OCI-M2 (cell line): ENCODE data around the gene SEPTIN10.
"Not testable (repeated sequence)": the region's sequence is repeated elsewhere in the genome, so short reads cannot be mapped to it uniquely, and the experiment has no call there.

Experiments used
- DNase-seq: peaks from one replicate; lab custom pipeline; 2025; ENCODE audit not compliant: unreplicated experiment; lab: John Stamatoyannopoulos, UW

SEPTIN10 gene

DNA sequence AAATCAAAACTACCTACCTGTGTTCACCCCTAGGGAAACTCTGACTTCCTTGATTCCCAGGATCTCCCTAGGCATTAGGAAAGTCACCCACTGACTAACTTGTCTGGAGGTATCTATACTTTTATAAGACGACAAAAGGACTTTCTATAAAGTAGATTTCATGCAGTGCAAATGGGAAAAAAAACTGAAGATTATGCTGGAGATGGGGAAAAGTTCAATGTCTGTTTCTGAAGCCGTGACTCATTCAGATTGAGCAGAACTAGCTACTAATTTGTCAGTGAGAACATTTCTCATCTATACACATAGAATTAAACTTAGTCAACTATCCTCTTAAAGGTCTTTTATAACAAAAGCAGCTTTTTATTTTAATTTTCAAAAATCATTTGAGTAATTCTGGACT lies 6.0 kb downstream of the SEPTIN10 start:
- DNase-seq = no peak

DNA sequence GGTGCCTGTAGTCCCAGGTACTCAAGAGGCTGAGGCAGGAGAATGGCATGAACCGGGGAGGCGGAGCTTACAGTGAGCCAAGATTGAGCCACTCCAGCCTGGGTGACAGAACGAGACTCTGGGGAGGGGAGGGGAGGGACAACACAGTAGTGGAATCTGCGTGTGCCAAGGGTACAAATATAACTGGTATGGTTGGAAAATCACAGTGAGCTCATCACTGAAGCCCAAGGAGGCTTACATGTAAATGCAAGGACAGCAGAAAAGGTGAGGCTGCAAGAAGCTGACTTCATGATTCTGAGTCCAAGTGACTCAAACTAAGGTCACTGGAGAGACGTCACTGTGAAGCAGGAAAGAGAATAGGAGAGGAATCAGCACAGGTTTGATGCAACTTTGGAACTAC lies 9.2 kb downstream of the SEPTIN10 start:
- no peak for DNase-seq

DNA sequence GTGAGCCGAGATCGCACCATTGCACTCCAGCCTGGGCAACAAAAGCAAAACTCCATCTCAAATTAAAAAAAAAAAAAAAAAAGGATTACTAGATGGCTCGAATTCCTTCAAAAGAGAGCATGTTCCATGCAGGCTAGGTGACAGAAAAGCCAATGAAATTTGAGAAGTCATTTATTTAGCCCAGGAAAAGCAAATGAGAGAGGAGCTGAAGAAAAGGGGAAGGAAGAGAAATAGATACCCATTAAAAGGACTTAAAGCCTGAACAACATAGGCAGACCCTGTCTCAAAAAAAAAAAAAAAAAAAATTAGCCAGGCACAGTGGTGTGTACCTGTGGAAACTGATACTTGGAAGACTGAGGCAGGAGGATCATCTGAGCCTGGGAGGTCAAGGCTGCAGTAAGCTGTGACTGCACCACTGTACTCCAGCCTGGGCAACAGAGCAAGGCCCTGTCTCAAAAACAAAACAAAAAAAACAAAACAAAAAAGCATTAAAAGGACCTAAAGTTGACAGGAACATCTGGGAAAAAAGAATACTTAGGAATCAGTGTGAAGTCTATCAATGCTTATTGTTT lies 11.1 kb downstream of the SEPTIN10 start:
- DNase-seq = no peak

DNA sequence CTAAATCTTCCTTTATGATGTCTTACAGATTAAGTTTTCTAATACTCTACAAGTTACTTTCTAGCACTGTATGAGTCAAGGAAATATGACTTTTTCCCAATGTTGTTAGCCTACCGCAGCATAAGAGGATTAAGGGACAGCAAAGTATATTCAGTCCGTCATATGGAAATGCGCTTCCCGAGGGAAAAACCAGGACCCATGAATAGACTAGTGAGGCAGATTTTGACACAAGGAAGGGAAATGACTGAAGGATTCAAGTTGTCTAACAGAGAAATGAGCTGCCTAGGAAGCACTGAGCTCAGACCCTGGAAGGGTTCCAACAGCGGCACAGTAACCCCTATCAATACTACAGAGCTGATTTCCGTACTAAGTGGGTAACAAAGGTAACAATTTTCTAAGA lies 12.0 kb downstream of the SEPTIN10 start:
- DNase-seq = no peak

DNA sequence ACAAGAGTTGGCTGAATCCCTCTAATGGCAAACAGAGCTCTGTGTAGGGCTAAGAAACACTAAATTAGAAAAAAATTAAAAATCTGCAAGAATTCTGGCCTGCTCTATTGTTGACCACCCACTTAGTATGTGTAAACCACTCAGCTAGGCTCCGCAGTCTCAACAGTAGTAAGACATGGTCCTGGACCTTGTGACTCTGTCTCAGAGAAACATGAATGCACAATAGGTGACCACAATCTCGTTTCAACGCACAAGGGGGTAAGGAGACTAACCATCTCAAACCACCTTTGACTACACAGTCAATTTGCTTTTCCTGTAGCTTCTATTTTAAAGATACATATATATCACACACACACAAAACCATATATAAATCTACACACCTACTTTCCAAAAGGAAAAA lies 16.5 kb downstream of the SEPTIN10 start:
- no peak for DNase-seq

DNA sequence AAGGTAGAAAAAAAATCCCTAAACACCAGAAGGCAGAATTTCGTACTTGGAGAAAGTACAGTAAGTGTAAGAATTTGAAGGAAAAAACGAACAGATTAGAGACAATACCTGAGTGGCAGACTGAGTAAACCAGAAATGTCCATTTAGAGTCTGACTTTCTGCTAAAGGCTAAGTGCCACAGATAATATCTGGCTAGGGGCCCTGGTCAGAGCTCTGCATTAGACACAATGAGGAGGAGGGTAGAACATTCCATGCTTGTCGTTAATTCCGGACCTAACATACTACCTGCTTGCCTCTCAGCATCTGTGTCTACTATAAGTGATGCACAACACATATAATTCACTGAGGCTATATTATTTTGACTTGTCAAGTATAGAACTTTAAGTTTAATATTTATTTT lies 18.1 kb downstream of the SEPTIN10 start:
- DNase-seq = no peak

DNA sequence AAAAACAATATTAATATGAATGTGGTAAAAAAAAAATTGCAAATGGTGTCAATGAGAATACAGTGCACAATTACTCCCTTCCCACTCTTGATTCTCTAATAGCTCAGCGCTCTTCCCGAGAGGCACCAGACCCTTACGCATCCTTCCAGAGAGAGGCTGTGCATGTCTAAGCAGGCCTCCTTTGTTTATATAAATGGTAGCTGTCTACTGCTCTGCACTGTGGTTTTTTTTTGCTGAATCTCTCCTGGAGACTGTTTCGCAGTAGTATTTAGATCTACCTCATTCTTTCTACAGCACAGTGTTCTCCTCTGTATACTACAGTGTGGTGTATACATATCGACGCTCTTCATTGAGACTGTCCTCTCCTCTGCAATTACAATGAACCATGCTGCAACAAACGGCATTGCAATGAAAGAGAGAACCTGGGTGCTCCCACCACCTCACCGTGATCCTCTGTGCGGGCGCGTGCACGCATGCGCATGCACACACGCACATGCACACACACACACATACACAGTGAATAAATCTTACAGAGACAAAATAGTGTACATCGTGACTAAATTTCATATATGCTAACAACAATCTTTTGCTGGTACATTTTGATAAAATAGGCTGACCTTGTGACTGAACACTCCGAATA lies 19.4 kb downstream of the SEPTIN10 start:
- DNase-seq = no peak

DNA sequence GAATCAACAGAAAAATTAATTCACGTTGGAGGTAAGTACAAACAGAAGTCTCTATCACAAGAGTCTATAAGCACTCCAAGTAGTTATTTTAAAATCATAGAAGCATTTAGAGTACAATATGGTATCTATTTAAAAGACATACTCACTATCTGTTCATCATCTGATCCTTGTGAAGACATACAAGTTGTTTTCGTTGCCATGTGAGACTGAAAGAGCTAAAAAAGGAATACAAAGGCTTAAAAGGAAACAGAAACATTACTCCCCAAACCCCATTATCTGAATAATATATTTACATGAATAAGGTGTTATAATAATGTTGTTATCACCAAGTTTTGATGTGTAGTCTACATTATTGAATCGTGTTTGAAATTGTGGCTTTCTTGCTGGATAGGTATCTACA lies 20.9 kb downstream of the SEPTIN10 start:
- no peak for DNase-seq

DNA sequence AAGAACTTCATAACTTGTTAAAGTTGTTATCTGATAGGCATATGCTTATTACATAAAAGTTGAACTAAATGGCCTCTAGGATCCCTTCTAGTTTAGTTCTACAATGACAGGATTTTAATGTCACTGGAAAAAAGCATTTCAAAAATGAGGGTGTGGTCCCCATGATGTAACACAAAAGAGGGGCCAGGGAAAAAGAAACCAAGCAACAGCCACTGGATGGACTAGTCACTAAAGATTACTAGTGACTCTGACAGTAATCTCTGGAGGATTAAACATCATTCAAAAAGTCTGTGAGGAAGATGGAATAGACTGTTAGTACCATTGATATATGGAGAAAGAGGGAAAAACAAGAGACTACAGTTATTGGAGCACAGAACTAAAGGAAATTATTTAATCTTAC lies 22.6 kb downstream of the SEPTIN10 start:
- no peak for DNase-seq

DNA sequence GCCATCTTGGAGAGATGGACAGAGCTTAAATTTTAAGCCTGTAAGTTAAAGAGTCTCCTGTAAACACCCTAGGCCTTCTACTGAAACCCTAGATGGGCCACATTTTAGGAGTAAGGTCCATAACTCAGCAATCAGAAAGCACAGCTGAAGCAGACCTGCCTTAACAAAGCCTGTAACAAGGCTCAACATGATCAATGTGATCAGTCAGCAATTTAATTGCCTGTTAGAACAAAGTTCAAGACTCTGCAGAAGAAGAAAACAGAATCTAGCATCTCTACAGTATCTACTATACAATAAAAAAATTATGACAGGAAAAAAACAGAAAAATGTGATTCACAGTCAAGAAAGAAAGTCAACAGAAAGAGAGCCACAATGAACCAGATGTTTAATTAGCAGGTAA lies 27.1 kb downstream of the SEPTIN10 start:
- no peak for DNase-seq

DNA sequence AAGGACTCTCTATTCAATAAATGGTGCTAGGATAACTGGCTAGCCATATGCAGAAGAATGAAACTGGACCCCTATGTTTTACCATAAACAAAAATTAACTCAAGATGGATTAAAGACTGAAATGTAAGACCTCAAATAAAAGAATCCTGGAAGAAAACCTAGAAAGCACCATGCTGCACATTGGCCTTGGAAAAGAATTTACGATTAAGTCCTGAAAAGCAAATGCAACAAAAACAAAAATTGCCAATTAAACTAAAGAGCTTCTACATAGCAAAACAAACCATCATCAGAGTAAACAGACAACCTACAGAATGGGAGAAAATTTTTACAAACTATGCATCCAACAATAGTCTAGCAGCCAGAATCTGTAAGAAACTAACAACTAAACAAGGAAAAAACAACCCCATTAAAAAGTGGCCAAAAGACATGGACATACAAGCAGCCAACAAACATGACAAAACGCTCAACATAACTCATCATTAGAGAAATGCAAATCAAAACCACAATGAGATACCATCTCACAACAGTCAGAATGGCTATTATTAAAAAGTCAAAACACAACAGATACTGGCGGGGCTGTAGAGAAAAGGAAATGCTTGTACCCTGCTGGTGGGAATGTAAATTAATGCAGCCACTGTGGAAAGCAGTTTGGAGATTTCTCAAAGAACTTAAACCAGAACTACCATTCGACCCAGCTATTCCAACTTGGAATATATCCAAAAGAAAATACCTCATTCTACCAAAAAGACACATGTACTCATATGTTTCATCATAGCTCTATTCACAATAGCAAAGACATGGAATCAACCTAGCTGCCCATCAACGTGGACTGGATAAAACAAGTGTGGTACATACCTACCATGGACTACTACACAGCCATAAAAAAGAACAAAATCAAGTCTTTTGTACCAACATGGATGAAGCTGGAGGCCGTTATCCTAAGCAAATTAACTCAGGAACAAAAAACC lies 30.6 kb downstream of the SEPTIN10 start:
- DNase-seq = no peak

DNA sequence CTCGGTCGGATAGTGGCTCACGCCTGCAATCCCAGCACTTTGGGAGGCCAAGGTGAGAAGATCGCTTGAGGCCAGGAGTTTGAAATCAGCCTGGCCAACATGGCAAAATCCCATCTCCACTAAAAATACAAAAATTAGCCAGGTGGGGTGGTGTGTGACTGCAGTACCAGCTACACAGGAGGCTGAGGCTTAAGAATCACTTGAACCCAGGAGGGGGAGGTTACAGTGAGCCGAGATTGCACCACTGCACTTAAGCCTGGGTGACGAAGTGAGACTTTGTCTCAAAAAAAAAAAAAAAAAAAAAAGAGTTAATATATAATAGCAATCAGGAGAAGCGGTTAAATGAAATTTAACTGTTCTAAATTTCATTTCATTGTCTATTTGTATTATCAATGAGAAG lies 36.1 kb downstream of the SEPTIN10 start:
- DNase-seq = not testable (repeated sequence)

DNA sequence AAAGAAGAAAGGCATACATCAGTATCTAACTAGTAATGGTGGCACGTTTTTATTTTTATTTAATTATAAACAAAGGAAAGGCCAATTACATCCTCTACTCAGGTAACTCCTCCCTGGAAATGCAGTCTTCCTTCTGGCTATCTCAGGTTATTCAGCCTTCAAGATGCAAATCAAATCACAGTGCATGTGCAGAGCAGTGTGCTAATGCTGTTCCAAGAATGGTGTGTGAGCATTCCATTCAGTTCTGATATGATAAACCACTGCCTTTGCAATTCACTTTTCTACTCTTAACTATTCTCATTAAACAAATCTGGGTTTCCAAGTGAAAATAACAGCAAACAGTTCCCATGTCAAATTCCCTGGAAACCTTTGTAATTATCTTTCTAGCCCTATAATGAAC lies 38.4 kb downstream of the SEPTIN10 start:
- DNase-seq = no peak

DNA sequence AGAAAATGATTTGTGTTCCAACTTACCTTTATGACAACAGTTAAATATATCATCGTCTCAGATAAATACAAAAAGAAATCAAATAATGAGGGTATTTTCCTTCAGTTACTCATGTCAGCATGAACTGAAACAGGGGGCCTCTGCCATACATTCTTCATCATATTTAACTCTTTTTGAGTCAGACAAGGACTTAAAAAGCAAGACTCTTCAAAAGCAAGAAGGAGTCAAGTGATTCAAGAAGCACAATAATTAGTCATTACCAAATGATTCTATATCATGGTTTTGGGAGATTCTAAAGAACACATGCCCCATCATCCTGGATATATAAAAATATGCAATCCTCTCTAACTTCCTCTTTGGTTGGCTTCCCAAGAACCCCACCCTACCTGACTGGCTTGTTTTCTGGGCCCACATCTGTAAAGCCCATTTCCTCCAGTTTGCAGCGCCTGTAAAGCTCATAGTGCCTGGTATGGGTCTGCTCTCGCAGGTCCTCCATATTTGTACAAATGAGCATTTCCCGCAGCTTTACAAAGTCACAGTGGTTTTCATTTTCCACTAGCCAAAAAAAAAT lies 49.7 kb downstream of the SEPTIN10 start:
- no peak for DNase-seq

DNA sequence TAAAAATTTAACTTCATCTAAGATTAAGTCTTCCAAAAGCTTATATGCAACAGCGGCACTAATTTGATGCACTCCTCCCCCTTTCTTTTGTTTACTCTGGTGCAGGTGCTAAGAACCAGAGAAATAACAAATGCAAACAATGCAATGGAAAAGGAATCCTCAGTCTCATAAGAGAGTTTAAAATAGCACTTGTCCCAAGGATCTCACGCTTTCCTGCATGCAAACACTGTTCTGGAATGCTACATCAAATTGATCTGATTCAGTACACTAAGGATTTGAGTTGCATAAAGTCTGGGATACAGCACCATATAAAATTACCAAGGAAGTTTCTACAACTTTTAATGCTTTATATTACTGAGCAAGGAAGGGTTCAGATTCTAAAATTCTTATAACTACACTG lies 50.5 kb downstream of the SEPTIN10 start:
- no peak for DNase-seq

DNA sequence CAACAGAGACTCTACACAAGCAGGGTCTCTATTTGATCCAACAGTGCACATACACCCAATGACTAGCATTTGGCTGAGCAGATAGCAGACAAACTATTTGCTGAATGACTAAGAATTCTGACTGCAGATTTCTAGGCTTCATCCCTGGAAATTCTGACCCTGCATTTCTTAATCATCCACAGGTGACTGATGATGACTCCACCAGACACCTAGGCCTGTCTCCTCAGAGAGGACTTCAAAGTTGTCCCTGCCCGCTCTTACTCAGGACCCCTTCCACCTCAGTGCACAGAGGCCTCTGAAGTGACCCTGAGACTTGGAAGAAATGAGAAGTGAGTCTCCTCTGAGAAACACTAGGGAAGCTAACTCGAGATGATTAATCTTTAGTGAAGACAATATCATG lies 51.3 kb downstream of the SEPTIN10 start:
- DNase-seq = no peak

DNA sequence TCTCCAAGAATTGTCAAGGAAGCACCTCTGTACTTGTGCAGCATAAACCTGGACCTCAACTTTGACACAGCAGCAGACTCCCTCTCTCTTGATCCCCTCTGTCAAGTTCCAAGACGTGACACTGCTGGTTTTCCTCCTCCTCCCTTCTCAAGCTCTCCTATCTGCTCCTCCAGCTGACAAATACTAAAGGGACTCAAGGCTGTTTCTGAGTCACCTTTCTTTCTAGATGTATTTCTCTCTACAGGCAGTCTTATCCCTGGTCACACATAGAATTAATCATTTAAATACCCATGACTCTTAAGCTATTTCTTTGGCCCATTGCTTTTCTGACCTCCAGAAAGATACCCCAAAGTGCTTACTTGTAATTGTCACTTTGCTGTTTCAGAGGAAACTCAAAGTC lies 53.5 kb downstream of the SEPTIN10 start:
- no peak for DNase-seq

DNA sequence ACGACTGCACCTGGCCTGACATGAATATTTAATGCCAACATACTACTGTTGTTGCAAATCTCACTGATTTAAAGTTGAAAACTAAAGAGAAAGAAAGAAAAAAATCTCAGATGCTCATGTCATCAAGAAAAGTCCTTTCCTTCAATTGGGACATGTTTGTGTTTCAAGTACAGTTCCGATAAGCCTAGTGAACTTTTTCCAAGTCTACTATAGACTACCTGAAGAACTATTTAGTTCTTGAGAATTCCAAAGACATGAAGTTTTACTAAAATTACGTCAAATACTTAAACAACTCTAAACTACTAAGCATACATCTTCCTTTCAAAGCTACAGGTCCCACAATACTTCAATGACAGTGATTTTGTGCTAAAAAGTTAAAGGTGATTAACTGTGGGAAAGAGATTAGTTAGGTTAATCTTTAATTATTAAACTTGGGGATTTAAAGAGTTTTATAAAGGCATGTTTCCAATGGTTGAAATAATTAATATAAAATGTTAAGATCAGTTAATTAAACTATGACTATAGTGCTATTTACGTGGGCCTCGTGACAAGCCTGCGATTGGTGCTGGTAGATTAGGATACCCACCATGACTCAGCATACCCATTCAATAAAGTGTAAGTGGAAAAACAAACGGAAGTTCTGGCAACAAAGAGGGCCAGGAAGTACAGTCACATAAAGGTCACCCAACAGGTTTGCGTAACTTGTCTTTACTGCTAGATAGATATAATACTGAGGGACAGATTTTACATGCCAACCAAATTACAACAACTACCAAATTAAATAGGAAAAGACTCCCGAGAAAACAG lies 55.5 kb downstream of the SEPTIN10 start:
- no peak for DNase-seq

DNA sequence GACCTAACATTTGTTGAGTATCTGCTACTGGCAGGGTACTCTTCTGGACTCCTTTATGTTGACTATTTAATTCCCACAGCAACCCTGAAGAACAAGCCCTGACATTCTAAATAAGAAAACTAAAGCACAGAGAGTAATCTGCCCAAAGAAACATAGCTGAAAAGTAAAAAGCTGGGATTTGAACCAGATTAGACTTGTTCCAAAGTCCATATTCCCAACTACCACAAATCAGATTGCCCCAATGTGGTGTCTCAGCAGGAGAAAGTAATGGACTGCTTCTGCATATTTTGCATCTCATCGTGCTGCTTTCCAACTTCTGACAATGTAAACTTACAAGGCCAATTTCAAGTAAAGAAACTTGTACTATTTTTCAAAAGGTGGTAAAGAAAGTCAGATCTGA lies 56.5 kb downstream of the SEPTIN10 start:
- DNase-seq = no peak

DNA sequence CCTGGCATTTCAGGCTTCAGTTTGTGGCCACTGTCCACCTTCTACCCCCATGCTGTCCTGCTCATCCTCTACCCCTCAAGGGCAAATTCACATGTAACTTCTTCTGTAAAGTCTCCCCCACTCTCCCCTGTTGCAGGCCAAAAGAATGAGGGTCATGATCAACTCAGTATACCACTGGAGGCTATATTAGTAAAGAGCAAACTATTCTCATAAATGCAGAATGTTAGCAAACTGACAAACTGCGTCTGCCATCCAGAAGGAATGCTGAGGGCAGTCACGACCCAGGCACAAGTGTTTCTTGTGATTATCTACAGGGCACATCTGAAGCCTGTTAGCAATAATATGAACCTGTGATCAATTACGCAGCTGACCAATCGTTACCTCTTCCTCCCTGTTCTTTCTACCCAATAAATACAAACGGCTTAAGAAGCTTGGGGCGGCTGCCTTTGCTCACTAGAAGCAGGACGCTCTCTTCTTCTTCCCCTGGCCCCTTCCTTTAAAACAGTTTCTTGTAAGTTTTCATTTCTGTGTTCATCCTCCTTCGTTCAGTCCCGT lies 58.3 kb downstream of the SEPTIN10 start:
- no peak for DNase-seq

DNA sequence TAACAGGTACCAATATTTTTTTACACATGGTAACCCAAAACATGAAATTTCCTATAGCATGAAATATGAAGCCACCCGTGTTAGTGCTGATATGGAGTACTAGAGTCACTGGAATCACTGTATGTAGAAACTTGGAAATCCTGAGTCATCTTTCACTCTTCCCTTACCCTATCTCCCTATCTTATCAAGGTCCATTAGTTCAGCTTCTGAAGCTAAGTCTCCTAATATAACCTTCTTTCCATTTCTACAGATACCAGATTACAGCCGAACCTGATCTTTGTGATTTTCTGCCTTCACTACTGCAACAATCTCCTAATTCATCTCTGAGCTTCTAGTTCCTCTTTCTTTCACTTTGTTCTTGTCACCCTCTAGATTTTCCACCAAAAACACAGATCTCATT lies 59.0 kb downstream of the SEPTIN10 start:
- DNase-seq = no peak
